Amniotic epithelial cell (primary cell): ENCODE results near the gene NR1D2.

Experiments
- DNase-seq: peaks from one replicate; pipeline ENCODE4 v3.0.0-alpha.2; 2010; ENCODE audit warnings: low read depth

Gene NR1D2

DNA sequence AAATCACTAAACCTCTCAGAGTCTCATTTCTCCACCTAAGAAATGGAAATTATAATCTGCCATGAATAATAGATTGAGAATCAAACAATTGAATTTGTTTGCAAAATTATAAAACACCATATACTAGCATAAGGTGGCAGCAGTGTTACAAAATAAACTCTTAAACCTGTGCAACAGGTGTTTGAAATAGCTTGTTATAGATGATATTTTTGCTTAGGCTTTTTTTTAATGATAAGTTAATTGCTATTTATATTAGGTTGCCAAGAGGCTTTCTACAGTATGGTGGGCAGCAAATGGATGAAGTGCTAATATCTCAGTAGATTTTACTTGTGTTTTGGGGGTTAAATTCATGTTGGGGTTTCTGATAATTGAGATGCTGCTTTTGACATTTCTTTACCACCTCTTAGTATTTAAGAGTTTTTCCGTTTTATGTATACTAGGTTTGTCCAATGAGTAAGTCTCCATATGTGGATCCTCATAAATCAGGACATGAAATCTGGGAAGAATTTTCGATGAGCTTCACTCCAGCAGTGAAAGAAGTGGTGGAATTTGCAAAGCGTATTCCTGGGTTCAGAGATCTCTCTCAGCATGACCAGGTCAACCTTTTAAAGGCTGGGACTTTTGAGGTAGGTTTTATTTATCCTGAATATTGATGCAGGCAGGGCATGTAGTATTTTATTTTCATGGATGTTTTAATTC lies 19.6 kb downstream of the NR1D2 start:
- DNase-seq: no peak

DNA sequence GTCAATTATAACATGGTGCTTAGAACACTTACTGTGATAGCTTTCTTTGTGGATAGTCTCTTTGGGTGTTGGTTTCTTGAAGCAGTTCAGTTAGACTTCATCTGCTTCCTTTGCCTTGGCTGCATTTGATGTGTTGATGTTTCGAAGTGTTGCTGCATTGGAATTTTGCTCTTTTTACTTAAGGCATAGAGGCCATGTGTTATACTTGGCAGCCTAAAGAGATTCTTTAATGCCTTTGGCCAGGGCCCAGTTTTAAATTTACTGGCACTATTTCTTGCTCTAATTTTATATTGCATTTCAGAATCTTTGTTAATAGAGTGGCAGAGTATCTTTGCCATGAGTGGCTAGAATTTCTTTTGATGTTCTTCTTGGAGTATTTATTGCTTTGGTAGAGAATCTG lies 21.2 kb downstream of the NR1D2 start:
- no peak for DNase-seq

DNA sequence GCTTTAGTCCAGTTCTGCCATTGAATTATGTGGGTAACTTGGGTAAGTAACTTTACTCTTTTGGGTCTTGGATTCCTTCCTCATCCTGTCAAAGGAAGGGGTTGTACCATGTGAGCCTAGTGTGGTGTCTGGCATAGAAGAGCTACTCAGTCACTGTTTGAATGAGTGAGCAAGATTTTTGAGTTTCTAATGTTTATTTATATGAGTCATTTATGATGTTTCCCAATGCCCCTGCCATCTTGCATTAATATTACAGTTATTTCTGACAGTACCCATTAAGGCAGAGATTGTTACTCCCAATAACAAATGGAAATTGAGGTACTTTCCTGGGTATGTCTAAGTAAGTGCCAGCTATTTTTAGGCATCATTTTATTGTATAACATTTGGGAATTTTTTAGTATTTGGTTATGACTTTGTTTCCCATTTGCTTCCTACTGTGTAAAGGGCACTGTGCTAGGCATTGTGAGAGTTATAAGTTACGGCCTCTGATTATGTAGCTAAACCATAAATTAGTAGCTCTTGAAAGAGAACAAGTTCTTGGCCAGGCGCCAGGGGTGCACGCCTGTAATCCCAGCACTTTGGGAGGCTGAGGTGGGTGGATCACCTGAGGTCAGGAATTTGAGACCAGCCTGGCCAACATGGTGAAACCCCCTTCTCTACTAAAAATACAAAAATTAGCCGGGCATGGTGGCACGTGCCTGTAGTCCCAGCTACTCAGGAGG lies 23.5 kb downstream of the NR1D2 start:
- DNase-seq: peak; percentile 70

DNA sequence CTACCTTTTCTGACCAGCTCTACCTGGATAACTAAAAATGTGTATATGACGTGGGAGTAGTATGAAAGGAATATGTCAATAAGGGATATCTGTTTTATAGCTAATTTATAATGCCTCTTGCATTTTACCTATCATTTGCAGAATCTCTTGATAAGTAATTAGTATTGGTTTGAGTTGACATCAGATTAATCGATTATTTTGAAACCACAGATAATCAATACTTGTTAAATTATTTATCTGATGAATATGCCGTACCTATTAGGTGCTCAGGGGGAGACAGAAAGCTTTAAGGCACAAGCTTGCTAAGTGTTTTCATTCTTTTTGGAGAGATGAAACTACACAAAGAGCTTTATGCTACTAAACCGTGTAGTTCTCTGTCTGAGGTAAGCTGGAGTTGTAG lies 24.3 kb downstream of the NR1D2 start:
- no peak for DNase-seq

DNA sequence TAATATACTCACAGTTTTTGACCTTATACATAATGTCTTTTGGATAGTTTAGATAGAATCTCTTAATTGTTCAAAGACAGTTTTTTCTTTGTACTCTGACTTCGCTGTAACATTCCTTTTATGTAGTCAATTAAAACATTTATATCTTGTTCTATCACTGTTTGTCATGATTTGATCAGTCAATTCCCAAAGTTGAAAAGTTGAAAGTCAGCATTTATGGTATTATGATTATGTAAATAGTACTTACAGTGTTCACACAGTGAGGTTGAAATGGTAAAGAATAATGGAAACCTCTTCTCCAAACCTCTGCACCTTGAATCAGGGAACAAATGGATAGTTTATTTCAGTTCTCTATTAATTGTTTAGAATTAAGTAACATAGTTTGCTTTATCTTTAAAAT lies 26.6 kb downstream of the NR1D2 start:
- no peak for DNase-seq

DNA sequence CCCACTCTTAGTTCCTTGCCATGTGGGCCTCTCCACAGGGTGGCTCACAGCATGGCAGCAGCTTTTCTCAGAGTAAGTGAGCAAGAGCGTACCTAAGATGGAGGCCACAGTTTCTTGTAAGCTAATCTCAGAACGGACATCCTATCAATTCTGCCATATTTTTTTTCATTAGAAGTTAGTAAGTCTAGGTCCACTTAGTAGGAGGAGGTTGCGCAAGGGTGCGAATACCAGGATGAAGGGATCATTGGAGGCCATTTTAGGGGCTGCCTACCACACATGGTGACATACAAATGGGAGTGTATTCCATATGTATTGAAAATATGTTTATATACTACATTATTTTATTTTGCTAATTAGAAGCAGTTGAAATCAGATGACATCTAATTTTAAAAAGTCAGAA lies 31.5 kb downstream of the NR1D2 start:
- no peak for DNase-seq

DNA sequence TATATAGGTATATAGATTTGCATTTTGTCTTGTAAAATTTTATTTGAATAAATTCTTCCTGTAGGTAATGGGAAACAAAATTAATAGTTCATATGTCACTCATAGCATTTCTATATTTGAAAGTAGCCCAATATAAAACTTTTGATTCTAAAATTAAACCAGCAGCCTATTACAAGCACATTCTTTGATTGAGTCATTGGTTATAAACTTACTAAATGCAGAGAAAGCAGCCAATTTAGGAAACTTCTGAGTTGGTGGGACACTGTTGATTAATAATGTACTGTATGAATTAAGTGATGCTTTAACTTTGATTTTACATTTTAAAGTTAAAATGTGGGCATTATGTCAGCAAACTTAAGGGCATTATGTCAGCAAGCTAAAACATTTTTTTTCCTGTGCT lies 34.5 kb downstream of the NR1D2 start:
- DNase-seq: no peak

DNA sequence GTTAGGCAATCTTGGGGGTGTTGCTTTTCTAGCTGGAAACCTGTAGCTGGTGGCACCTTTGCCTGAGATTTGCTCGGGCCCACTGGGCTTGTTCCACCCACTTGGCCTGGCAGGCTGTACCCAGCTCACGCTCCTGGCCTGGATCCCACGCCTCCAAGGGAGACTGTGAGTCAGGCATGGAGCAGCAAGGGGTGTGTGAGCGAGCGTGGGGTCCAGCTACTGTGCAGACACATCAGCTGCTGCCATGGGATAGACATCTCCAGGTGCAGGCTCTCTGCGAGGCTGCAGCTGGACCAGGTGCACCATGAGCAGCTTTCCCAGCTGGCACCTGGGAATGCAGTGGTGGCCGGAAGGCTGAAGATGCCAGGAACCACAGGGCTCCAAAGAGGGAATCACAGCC lies 36.0 kb downstream of the NR1D2 start:
- DNase-seq: no peak

DNA sequence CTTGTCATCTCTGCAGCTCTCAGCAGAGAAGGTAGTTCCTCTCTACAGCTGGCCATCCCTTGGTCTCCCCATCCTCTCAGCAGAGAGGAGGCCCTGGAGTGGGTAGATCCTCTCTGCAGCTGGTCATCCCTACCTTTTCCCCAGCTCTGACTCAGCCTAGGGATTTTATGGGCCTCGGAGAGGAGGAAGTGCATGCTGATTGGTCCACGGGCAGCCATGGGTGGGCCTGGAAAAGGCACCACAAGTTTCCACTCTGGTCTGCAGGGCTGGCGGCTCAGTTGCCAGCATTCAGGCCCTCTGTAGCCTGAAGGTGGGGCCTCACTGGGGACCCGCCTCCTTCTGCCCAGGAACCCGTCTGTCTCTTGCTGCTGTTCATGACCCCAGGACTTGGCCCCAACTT lies 36.9 kb downstream of the NR1D2 start:
- no peak for DNase-seq

DNA sequence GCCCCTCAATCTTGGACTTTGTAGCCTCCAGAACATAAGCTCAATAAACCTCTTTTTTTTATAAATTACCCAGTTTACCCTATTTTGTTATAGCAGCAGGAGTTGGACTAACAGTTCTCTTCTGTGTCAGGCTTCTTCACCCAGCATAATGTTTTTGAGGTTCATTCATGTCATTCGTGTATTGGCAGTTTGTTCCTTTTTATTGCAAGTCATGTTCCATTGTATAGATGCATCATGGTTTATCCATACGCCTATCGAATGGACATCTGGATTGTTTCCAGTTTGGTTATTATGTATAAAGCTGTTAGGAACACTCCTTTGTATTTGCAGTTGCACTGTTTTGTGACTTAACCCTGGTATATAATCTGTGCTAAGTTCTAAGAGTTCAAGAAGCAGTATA lies 39.8 kb downstream of the NR1D2 start:
- no peak for DNase-seq

DNA sequence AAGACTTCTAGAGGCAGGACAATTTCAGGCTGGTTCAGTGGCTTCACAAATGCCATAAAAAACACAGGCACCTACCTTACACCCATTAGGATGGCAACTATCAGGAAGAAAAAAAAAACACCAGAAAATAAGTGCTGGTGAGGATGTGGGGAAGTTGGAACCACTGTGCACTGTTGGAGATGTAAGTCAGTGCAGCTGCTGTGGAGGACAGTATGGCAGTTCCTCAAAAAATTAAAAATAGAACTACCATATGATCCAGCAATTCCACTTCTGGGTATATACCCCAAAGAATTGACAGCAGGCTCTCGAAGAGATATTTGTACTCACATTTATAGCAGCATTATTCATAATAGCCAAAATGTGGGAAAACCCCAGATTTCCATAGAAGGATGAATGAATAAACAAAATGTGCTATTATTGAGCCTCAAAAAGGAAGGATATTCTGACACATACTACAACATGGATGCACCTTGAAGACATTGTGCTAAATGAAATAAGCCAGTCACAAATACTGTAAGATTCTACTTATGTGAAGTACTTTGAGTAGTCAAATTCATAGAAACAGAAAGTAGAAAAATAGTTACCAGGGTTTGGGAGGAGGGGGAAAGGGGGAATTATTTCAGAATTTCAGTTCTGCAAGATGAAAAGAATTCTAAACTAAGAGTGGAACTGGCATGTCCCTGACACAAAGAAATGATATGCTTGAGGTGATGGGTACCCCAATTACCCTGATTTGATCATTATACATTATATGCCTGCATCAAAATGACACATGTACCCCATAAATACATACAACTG lies 40.9 kb downstream of the NR1D2 start:
- no peak for DNase-seq

DNA sequence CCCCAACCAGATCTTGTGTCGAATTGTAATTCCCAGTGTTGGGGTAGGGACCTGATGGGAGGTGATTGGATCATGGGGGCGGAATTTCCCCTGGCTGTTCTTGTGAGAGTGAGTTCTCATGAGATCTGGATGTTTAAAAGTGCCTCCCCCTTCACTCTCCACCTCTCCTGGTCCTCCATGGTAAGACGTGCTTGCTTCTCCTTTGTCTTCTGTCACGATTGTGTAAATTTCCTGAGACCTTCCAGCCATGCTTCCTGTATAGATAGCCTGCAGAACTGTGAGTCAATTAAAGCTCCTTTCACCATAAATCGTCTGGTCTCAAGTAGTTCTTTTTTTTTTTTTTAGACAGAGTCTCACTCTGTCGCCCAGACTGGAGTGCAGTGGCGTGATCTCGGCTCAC lies 42.3 kb downstream of the NR1D2 start:
- DNase-seq: peak; percentile 34

DNA sequence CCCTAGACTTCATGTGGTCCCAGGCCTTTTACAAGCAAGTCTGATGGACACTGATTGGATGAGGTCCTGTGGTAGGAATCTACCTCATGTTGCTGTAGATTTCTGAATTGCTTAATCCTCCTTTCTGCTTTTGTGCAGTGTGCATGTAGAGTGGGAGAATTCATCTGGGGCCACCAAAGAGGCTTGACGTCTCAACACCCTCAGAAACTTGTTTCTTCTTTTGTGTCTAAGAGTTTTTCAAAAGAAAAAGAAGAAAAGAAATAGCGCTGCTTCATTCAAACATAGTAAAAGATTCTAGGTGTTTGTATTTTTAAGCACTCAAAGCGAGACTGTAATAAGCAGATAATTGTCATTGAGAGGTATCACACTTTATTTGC lies 46.2 kb downstream of the NR1D2 start:
- DNase-seq: peak; percentile 31

DNA sequence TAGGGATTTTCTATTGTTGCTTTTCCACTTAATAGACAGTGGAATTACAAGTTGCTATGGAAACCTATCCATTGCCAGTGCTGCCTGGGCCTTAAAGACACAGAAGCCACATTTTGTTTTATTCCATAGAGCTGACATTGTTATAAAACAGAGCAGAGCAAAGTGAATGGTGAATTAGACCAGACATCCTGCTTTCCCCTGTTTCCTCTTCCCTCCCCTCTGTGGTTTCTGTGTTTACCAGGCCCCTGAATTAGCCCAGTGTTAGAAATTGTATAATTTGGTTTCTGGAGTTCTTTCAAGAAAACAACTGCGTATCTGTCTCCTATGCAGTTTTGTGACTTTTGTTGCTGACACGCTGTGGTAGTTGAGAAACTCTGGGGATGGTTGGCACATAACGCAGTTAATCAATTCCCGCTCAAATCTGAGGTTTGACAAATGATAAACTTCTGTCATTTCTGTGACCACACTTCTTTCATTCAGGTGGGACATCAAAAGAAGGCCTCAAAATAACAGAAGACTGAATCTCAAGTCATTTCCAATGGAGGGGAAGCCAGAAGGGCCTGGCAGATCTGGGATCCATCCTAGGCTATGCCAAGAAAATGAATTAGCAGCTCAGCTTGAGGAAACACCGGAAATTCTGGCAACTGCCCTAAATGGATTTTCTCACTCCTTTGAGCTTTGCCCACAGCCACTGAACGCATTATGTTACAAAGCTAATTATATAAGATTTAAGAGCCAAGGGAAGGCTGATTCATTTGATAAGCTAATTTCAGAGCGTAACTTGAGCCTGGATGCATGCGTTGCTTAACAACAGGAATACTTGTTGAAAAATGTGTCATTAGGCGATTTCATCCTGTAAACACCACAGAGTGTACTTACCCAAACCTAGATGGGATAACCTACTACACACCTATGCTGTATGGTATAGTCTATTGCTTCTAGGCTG lies 46.9 kb downstream of the NR1D2 start:
- DNase-seq: peak; percentile 87

DNA sequence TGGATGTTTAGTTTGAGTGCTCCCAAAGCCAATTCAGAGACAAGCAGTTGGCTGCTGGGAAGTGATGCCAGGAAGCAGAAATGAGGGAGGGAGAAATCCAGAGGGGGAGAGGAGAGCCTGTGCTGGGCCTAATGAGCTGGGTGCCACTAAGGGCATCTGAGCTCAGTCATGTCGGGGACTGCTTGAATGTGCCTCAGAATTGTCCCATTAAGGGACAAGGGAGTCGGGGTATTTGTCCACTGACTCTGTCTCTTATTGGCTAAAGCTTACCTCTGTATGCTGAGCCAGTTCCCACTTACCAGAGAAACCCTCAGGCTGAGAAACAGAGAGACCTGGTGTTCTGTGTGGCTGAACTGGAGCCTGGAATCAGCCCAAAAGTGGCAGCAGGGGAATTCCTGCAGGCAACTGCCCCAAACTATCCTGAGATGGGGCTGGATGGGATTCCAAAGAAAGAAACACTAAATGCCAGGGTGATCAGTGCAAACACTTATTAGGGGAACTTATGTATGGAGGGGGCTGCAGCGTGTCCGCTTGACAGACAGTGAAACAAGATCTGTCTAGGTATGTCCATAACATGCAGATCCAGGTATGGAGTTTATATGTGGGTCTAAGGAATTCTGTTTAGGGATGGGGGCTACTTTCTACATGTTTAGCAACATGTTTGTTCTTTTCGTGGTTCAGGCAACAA lies 48.6 kb downstream of the NR1D2 start:
- DNase-seq: no peak

DNA sequence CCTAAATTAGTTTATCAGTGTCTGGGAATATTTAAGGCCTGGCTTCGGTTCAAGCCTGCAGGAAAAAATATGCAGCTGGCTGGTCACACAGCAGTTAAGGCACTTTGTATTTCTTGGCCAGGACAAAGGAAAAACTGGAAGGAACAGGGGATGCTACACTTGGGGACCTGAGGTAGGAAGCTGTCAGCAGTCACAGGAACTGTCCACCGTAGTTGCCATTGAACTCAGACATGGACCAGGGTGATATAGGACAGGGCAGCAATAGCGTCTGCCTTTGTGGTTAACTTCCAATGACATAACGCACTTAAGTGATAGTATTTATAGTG lies 49.1 kb downstream of the NR1D2 start:
- DNase-seq: no peak

DNA sequence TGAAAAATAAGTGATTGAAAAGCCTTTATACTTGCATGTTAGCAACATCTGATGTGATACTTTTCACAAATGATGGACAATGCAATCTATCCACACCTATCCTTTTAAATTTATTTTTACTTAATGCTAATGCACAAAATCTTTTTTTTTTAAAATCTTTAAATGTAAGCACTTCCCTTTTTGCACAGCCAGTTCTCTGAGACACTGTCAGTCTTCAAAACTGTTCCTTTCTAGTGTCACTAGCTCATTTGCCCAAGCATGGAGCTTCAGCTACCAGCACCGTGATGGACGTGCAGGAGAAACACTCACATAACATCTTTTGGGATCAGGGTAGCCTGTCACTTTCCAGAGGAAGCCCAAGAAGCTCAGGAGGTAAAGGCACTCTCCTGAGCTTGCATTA lies 50.1 kb downstream of the NR1D2 start:
- no peak for DNase-seq

DNA sequence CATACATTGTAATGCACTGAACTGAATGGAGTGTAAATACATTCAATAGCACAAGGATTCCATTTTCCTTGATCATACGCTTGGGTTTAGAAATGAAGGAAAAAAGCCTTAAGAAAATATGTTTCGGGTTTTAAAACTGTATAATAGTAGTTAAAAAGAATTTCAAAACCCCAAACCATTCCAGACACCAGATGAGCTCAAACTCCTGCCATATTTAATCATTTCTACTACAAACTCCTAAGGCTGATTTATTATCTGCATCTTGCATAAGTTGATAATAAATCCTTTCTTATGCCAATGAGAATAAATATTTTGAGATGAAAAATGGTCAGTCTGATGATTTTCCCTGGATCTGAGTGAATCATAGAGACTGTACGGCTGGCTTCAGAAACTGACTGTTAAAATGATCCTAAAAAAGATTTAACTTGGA lies 51.0 kb downstream of the NR1D2 start:
- DNase-seq: peak; percentile 50

DNA sequence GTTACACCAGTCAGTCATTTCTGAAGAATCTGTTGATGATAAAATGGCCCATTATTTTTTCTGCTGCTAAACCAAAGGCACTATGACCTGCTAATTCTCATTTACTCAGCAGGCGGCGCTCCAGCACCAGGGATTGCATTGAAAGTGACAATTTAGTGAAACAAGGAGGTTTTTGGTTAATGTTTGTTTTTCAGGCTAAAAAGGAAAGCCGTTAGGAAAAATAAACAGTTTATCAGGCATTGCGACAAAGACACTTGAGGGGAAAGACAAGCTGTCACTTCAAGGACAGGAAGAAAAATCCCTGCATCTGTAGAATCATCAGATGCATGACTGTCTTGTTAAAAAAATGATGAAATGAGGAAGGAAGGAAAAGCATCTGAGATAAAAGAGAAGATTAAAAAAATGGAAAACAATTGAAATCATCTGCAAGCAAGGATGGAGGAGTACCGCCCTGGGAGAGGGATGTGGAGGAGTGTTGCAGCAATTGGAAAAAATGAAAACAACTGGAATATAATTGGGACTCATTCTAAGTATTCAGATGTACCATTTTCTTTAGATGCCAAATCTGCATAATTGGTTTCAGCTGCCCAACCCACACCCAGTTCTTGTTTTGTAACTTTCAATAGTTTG lies 54.0 kb downstream of the NR1D2 start:
- DNase-seq: peak; percentile 45

DNA sequence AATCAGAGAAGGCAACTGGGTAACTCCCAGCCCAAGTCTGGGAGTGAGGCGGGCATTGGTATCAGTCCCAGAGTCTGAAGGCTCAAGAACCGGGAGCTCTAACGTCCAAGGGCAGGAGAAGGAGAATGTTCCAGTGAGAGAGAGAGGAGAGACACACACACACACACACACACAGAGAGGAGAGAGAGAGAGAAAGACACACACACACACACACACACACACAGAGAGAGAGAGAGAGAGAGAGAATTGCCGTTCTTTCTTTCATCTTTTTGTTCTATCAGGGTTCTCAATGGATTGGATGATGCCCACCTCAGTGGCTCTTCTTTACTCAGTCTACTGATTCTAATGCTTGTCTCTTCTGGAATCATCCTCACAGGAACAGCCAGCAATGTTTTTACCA lies 57.0 kb downstream of the NR1D2 start:
- no peak for DNase-seq

DNA sequence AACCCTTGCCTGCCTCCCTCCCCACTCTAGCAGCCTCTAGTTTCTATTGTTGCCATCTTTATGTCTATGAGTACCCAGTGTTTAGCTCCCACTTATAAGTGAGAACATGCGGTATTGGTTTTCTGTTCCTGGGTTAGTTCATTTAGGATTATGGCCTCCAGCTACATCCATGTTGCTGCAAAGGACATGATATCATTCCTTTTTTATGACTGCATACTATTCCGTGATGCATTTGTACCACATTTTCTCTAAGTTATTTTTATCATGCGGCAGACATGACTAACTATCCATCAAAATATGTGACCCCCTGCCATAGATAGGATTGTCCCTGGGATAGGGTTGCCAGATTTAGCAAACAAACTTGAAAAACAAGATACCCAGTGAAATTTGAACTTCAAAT lies 58.4 kb downstream of the NR1D2 start:
- no peak for DNase-seq
